HCT116 (cell line): ENCODE measurements around the gene PC. TPM values are rescaled to one million over a fixed set of nuclear protein-coding genes. Genes with fewer than 3 reads are reported as not detected.

ENCODE experiments used
- ATAC-seq: fragments of 200-7000 bp; cut with Tn5 transposase; 2 replicates; pipeline ENCODE4 v1.9.1; 2020; ENCODE audit warnings: mild to moderate bottlenecking, moderate library complexity
- BruUV-seq: library from RNA; stranded (reverse); fragments of 400-500 nt; replicated peaks from 2 replicates; lab custom pipeline; 2021; lab: Mats Ljungman, UMichigan
- CTCF ChIA-PET: fragments of 300-600 bp; sonication (Branson Sonifier 250); formaldehyde crosslinking; loops from one replicate; lab custom pipeline; 2021; ENCODE audit warnings: antibody characterized with exemption; lab: Charles Lee
- POLR2A ChIA-PET: fragments of 300-600, 350-600 bp; sonication (Branson Sonifier 250); formaldehyde crosslinking; loops from one replicate; lab custom pipeline; 2021; ENCODE audit warnings: antibody characterized with exemption; lab: Charles Lee
- RAD21 ChIA-PET, 2 experiments: fragments of 300-600 bp; sonication (Branson Sonifier 250); formaldehyde crosslinking; loops; one replicate each; lab custom pipeline; 2023; ENCODE audit warnings: low total read pairs in 2 of 2; ENCODE audit not compliant: uncharacterized antibody in 2 of 2, unreplicated experiment in 2 of 2, low non-redundant PET in 1 of 2; lab: Charles Lee
- DNase-seq: peaks from one replicate; pipeline ENCODE4 v3.0.0-alpha.2; 2010; ENCODE audit warnings: low read depth, low spot score
- H2AFZ ChIP-seq: fragments of 200-600 bp; shearing (Covaris generic), sonication (generic); 2 replicates; pipeline ENCODE4 v1.6.1; 2017; ENCODE audit warnings: low read depth, mixed run types, mixed read lengths, antibody characterized with exemption, low read length; ENCODE audit not compliant: poor library complexity, severe bottlenecking
- H3K27ac ChIP-seq: 2 replicates; pipeline ENCODE4 v1.5.1; 2012; ENCODE audit warnings: low read depth, low read length
- H3K27me3 ChIP-seq: fragments of 200-600 bp; sonication (generic); 2 replicates; pipeline ENCODE4 v1.6.1; 2016; ENCODE audit warnings: mixed run types, low read length, mixed read lengths; ENCODE audit not compliant: insufficient read depth
- H3K36me3 ChIP-seq, 2 experiments: fragments of 200-500 bp in 1 of 2; fragments of 200-600 bp in 1 of 2; sonication (Bioruptor generic) in 1 of 2; sonication (generic) in 1 of 2; 2 replicates each; pipeline versions ENCODE4 v1.5.1 to v1.6.1; 2014 to 2016; ENCODE audit warnings: low read length in 2 of 2, inconsistent platforms in 1 of 2, mixed read lengths in 1 of 2, mixed run types in 1 of 2; ENCODE audit not compliant: insufficient read depth in 2 of 2, control insufficient read depth in 1 of 2
- H3K4me1 ChIP-seq, 2 experiments: fragments of 200-600 bp in 1 of 2; sonication (generic) in 1 of 2; 2 replicates each; pipeline versions ENCODE4 v1.5.1 to v1.6.1; 2012 to 2017; ENCODE audit warnings: low read length in 2 of 2, inconsistent platforms in 1 of 2, mild to moderate bottlenecking in 1 of 2, mixed read lengths in 1 of 2, mixed run types in 1 of 2, moderate library complexity in 1 of 2; ENCODE audit not compliant: insufficient read depth in 2 of 2, control insufficient read depth in 1 of 2
- H3K4me2 ChIP-seq: fragments of 200-600 bp; sonication (generic); 2 replicates; pipeline ENCODE4 v1.6.1; 2017; ENCODE audit warnings: mixed run types, low read length, mixed read lengths
- H3K4me3 ChIP-seq, 2 experiments: fragments of 200-600 bp in 1 of 2; sonication (generic) in 1 of 2; replicated peaks in 1 of 2; 2 replicates each; pipeline ENCODE4 v1.5.1; 2011 to 2016; ENCODE audit warnings: low read length in 2 of 2, control low read depth in 1 of 2, low read depth in 1 of 2, mild to moderate bottlenecking in 1 of 2, mixed read lengths in 1 of 2, mixed run types in 1 of 2
- H3K79me2 ChIP-seq: fragments of 200-600 bp; sonication (generic); 2 replicates; pipeline ENCODE4 v1.6.1; 2017; ENCODE audit warnings: mild to moderate bottlenecking, mixed run types, low read length, moderate library complexity, mixed read lengths; ENCODE audit not compliant: insufficient read depth
- H3K9ac ChIP-seq: fragments of 200-600 bp; sonication (generic); 2 replicates; pipeline ENCODE4 v1.6.1; 2016; ENCODE audit warnings: low read length, mixed read lengths
- H3K9me2 ChIP-seq: fragments of 200-600 bp; sonication (generic), shearing (Covaris generic); 2 replicates; pipeline ENCODE4 v1.6.1; 2017; ENCODE audit warnings: mixed run types, mild to moderate bottlenecking, moderate library complexity; ENCODE audit not compliant: insufficient read depth
- H3K9me3 ChIP-seq, 2 experiments: fragments of 200-500 bp in 1 of 2; fragments of 200-600 bp in 1 of 2; sonication (Bioruptor generic) in 1 of 2; sonication (generic) in 1 of 2; 2 replicates each; pipeline ENCODE4 v1.6.1; 2014 to 2017; ENCODE audit warnings: low read length in 2 of 2, mixed read lengths in 2 of 2, inconsistent platforms in 1 of 2, low read depth in 1 of 2, mild to moderate bottlenecking in 1 of 2, mixed run types in 1 of 2, moderate library complexity in 1 of 2; ENCODE audit not compliant: control insufficient read depth in 1 of 2, insufficient read depth in 1 of 2
- H4K20me1 ChIP-seq: fragments of 200-600 bp; sonication (generic), shearing (Covaris generic); 2 replicates; pipeline ENCODE4 v1.6.1; 2017; ENCODE audit warnings: mixed run types, mild to moderate bottlenecking, moderate library complexity; ENCODE audit not compliant: insufficient read depth
- ATF3 ChIP-seq: IDR thresholded peaks from 2 replicates; pipeline ENCODE4 v1.6.1; 2012
- CBX3 ChIP-seq: IDR thresholded peaks from 2 replicates; pipeline ENCODE4 v1.6.1; 2012; ENCODE audit warnings: low read depth
- CEBPB ChIP-seq: IDR thresholded peaks from 2 replicates; pipeline ENCODE4 v1.6.1; 2012; ENCODE audit warnings: low read depth
- EGR1 ChIP-seq: IDR thresholded peaks from 2 replicates; pipeline ENCODE4 v1.6.1; 2012; ENCODE audit warnings: low read depth
- EZH2 ChIP-seq: fragments of 200-600 bp; sonication (generic); IDR thresholded peaks from 2 replicates; pipeline ENCODE4 v1.6.1; 2017; ENCODE audit warnings: antibody characterized with exemption, mixed run types
- POLR2A ChIP-seq: IDR thresholded peaks from 2 replicates; pipeline ENCODE4 v1.7.0; 2011; ENCODE audit warnings: borderline replicate concordance; ENCODE audit not compliant: insufficient read depth, insufficient read length; ENCODE audit errors: extremely low read depth
- POLR2AphosphoS5 ChIP-seq: IDR thresholded peaks from 2 replicates; pipeline ENCODE4 v1.6.1; 2011; ENCODE audit warnings: mild to moderate bottlenecking, low read depth, low read length, moderate library complexity
- RAD21 ChIP-seq: IDR thresholded peaks from 2 replicates; pipeline ENCODE4 v1.6.1; 2012; ENCODE audit warnings: low read depth, mild to moderate bottlenecking
- SP1 ChIP-seq: IDR thresholded peaks from 2 replicates; pipeline ENCODE4 v1.6.1; 2012; ENCODE audit warnings: low read depth
- SRF ChIP-seq: IDR thresholded peaks from 2 replicates; pipeline ENCODE4 v1.6.1; 2012; ENCODE audit warnings: low read depth
- TCF7L2 ChIP-seq: IDR thresholded peaks from 2 replicates; pipeline ENCODE4 v1.7.0; 2011; ENCODE audit warnings: borderline replicate concordance, inconsistent platforms; ENCODE audit not compliant: insufficient read depth, insufficient read length; ENCODE audit errors: extremely low read depth
- YY1 ChIP-seq: IDR thresholded peaks from 2 replicates; pipeline ENCODE4 v1.6.1; 2011; ENCODE audit warnings: low read length, low read depth, moderate library complexity, mild to moderate bottlenecking; ENCODE audit not compliant: insufficient replicate concordance; ENCODE audit errors: extremely low read depth
- ZFX ChIP-seq: fragments of 450-650 bp; IDR thresholded peaks from 2 replicates; pipeline ENCODE4 v1.6.1; 2017
- ZNF274 ChIP-seq: fragments of 200-500 bp; sonication (Bioruptor generic); IDR thresholded peaks from 2 replicates; pipeline ENCODE4 v1.6.1; 2014; ENCODE audit warnings: mild to moderate bottlenecking, low read depth, low read length, inconsistent platforms
- intact Hi-C: fragments of 100-400 bp; cut with micrococcal nuclease; formaldehyde crosslinking; loops from 2 replicates; pipeline ENCODE4 v1.10.0; 2022
- total RNA-seq: library from RNA; stranded (reverse); gene quantifications from one replicate; pipeline ENCODE4 v1.2.1, GENCODE V29; 2021; ENCODE audit not compliant: unreplicated experiment
- TF ChIP-seq, protein P1 (sequence below), 3 experiments: fragments of 200-600 bp in 1 of 3; sonication (generic) in 1 of 3; IDR thresholded peaks in 2 of 3; conservative IDR thresholded peaks in 1 of 3; 2 replicates each; pipeline ENCODE4 v1.5.1; 2012 to 2017; ENCODE audit warnings: low read depth in 2 of 3, low read length in 2 of 3, antibody characterized with exemption in 1 of 3, borderline replicate concordance in 1 of 3, control low read depth in 1 of 3, mild to moderate bottlenecking in 1 of 3, mixed read lengths in 1 of 3, mixed run types in 1 of 3, moderate library complexity in 1 of 3; ENCODE audit not compliant: insufficient read depth in 1 of 3
- TF ChIP-seq, protein P2 (sequence below): IDR thresholded peaks from 2 replicates; pipeline ENCODE4 v1.6.1; 2012
- TF ChIP-seq, protein P3 (sequence below): IDR thresholded peaks from 2 replicates; pipeline ENCODE4 v1.6.1; 2012; ENCODE audit warnings: low read depth

PC gene
- total RNA-seq, 1 experiment from 2014 or later = 24.1 TPM

- no peak for TF ChIP-seq POLR2AphosphoS5
- TF ChIP-seq SP1 = no peak
- TF ChIP-seq, protein P1, sequence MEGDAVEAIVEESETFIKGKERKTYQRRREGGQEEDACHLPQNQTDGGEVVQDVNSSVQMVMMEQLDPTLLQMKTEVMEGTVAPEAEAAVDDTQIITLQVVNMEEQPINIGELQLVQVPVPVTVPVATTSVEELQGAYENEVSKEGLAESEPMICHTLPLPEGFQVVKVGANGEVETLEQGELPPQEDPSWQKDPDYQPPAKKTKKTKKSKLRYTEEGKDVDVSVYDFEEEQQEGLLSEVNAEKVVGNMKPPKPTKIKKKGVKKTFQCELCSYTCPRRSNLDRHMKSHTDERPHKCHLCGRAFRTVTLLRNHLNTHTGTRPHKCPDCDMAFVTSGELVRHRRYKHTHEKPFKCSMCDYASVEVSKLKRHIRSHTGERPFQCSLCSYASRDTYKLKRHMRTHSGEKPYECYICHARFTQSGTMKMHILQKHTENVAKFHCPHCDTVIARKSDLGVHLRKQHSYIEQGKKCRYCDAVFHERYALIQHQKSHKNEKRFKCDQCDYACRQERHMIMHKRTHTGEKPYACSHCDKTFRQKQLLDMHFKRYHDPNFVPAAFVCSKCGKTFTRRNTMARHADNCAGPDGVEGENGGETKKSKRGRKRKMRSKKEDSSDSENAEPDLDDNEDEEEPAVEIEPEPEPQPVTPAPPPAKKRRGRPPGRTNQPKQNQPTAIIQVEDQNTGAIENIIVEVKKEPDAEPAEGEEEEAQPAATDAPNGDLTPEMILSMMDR (IDR thresholded peaks at IDR 0.05 in 2 of 3, conservative IDR thresholded peaks at IDR 0.05 in 1 of 3; ENCODE audit: borderline replicate concordance in 1 of 3, insufficient read depth in 1 of 3, low read depth in 2 of 3, low read length in 2 of 3) = no peak
These were observed 20.0 kb upstream of the PC start (continued) for GRCh38 chr11:66978229-66978628.

DNA sequence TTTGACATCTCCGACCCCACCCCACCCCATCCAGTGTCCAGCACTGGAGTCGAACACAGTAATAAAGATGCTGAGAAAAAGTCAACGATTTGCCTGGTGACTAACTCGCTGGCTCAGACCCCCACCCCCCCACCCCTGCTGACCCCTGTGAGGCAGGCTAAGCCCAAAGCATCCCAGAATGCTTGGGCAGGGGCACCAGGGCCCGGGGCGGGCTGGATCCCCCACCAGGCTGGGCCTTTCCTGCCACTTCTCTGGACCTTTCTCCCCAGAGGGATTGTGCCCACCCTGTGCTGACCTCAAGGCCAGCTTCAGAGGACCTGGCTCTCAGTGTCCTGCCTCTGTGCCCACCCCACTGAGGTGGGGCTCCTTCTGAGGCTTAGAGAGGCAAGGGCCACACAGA is 18.7 kb upstream of the PC start:
- Histone ChIP-seq H3K27me3 (no peaks in the 10 kb centered on the region), H4K20me1 (no peaks in the 10 kb centered on the region), H3K36me3 (no peaks in the 10 kb centered on the region), H3K9me2 (no peaks in the 10 kb centered on the region), H3K9me3 (no peaks in the 10 kb centered on the region), H3K4me3 (no peak overlapping the region), H3K9ac (no peak overlapping the region), H3K79me2 (no peaks in the 10 kb centered on the region), H3K27ac (no peak overlapping the region), H2AFZ (no peak overlapping the region), H3K4me1 (peaks cover 12 to 39% of the 10 kb centered on the region in 2 experiments), H3K4me2 (no peak overlapping the region)
- POLR2A ChIA-PET = no interaction called here
- BruUV-seq = no TSS peak
- RAD21 ChIA-PET = interaction anchor here in 1 of 2 experiments (1.0 to 1.6 kb wide), 2 partner anchors 45 to 90 kb away, joined by 6 read pairs; no protein-coding TSS in a partner anchor
- CTCF ChIA-PET = interaction anchor here (0.7 to 2.3 kb wide), 5 partner anchors 10 to 281 kb away, joined by 3 to 9 read pairs (median 6); partner anchors contain the start of gene RCE1
- ATAC-seq (no peak), DNase-seq (no peak)
- intact Hi-C loops = loop anchor here (5.0 kb wide), 1 partner anchor 135 kb away; the partner anchor contains the start of gene RCE1
- no peak for TF ChIP-seq TCF7L2
- TF ChIP-seq, protein P2, sequence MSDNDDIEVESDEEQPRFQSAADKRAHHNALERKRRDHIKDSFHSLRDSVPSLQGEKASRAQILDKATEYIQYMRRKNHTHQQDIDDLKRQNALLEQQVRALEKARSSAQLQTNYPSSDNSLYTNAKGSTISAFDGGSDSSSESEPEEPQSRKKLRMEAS = no peak
- no peak for TF ChIP-seq SRF
- TF ChIP-seq ATF3 = no peak
- TF ChIP-seq EGR1 = no peak
- TF ChIP-seq, protein P3, sequence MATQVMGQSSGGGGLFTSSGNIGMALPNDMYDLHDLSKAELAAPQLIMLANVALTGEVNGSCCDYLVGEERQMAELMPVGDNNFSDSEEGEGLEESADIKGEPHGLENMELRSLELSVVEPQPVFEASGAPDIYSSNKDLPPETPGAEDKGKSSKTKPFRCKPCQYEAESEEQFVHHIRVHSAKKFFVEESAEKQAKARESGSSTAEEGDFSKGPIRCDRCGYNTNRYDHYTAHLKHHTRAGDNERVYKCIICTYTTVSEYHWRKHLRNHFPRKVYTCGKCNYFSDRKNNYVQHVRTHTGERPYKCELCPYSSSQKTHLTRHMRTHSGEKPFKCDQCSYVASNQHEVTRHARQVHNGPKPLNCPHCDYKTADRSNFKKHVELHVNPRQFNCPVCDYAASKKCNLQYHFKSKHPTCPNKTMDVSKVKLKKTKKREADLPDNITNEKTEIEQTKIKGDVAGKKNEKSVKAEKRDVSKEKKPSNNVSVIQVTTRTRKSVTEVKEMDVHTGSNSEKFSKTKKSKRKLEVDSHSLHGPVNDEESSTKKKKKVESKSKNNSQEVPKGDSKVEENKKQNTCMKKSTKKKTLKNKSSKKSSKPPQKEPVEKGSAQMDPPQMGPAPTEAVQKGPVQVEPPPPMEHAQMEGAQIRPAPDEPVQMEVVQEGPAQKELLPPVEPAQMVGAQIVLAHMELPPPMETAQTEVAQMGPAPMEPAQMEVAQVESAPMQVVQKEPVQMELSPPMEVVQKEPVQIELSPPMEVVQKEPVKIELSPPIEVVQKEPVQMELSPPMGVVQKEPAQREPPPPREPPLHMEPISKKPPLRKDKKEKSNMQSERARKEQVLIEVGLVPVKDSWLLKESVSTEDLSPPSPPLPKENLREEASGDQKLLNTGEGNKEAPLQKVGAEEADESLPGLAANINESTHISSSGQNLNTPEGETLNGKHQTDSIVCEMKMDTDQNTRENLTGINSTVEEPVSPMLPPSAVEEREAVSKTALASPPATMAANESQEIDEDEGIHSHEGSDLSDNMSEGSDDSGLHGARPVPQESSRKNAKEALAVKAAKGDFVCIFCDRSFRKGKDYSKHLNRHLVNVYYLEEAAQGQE = no peak
- no peak for TF ChIP-seq RAD21
- TF ChIP-seq EZH2 = no peak
- no peak for TF ChIP-seq ZNF274
- TF ChIP-seq ZFX = no peak
- no peak for TF ChIP-seq CBX3
- TF ChIP-seq CEBPB = no peak
- no peak for TF ChIP-seq POLR2A
- TF ChIP-seq YY1 = no peak
- TF ChIP-seq POLR2AphosphoS5 = no peak
- TF ChIP-seq, protein P1 (IDR thresholded peaks at IDR 0.05 in 2 of 3, conservative IDR thresholded peaks at IDR 0.05 in 1 of 3; ENCODE audit: borderline replicate concordance in 1 of 3, insufficient read depth in 1 of 3, low read depth in 2 of 3, low read length in 2 of 3) = no peak
